Left ventricle myocardium inferior (tissue), 1 donor: ENCODE measurements around the gene PHYKPL. TPM values are rescaled to one million over a fixed set of nuclear protein-coding genes. Genes with fewer than 3 reads are reported as not detected.
A peak's percentile ranks its signal among the peaks of the same experiment; 100 is the strongest.

ENCODE experiments used
- DNase-seq: peaks from one replicate; pipeline ENCODE4 v3.0.0-alpha.2; 2020
- H3K27ac ChIP-seq: fragments of 200-600 bp; replicated peaks from 2 replicates; pipeline ENCODE4 v1.8.0; 2021
- H3K27me3 ChIP-seq: fragments of 200-600 bp; 2 replicates; pipeline ENCODE4 v1.8.0; 2021; ENCODE audit warnings: low read depth
- H3K36me3 ChIP-seq: fragments of 200-600 bp; 2 replicates; pipeline ENCODE4 v1.8.0; 2021
- H3K4me1 ChIP-seq: fragments of 200-600 bp; 2 replicates; pipeline ENCODE4 v1.8.0; 2021
- H3K4me3 ChIP-seq: fragments of 200-600 bp; 2 replicates; pipeline ENCODE4 v1.8.0; 2021; ENCODE audit warnings: mild to moderate bottlenecking, moderate library complexity
- H3K9me3 ChIP-seq: fragments of 200-600 bp; replicated peaks from 2 replicates; pipeline ENCODE4 v1.8.0; 2021
- CTCF ChIP-seq: fragments of 200-600 bp; IDR thresholded peaks from 2 replicates; pipeline ENCODE4 v1.8.0; 2021; ENCODE audit warnings: antibody characterized with exemption, mild to moderate bottlenecking, borderline replicate concordance
- intact Hi-C: fragments of 100-400 bp; cut with micrococcal nuclease; formaldehyde crosslinking; loops from one replicate; pipeline ENCODE4 v1.11.0; 2022
- total RNA-seq: library from RNA; stranded (reverse); fragmentation: NEBNext Ultra II Directional; extraction: Animal tissue kit (Norgen Biotek cat#: 25700); gene quantifications from one replicate; pipeline ENCODE4 v1.2.1, GENCODE V29; 2021
- donor health status: DM: no; HTN: yes; CAD: no; lungs with severe emphysema.

The PHYKPL gene
- total RNA-seq, 1 donor from 2014 or later = 34.0 TPM

- Histone ChIP-seq H3K27ac (no peak overlapping the region), H3K4me1 (peaks cover 45% of the 10 kb centered on the region), H3K9me3 (peaks cover 4% of the 10 kb centered on the region), H3K36me3 (peaks cover 67% of the 10 kb centered on the region), H3K27me3 (no peaks in the 10 kb centered on the region), H3K4me3 (no peak overlapping the region)
- DNase-seq = peak; percentile 1
- no peak for TF ChIP-seq CTCF
- intact Hi-C loops = no loop called here
Measured at GRCh38 chr5:178228609-178229008, 4.0 kb downstream of the PHYKPL start.

GRCh38 chr5:178227929-178228328 lies 4.7 kb downstream of the PHYKPL start:
- H3K36me3 ChIP-seq = peaks cover 67% of the 10 kb centered on the region
- no peak overlapping the region for H3K27ac ChIP-seq
- no peak for DNase-seq
- H3K27me3 ChIP-seq = no peaks in the 10 kb centered on the region
- no peak for TF ChIP-seq CTCF
- intact Hi-C loops = no loop called here
- peaks cover 4% of the 10 kb centered on the region for H3K9me3 ChIP-seq
- H3K4me1 ChIP-seq = peaks cover 43% of the 10 kb centered on the region
- H3K4me3 ChIP-seq = no peak overlapping the region

GRCh38 chr5:178227138-178227659 lies 5.4 kb downstream of the PHYKPL start:
- no peak for TF ChIP-seq CTCF
- H3K27me3 ChIP-seq = no peaks in the 10 kb centered on the region
- DNase-seq = peak; percentile 5
- no peak overlapping the region for H3K27ac ChIP-seq
- peaks cover 36% of the 10 kb centered on the region for H3K4me1 ChIP-seq
- H3K9me3 ChIP-seq = peaks cover 4% of the 10 kb centered on the region
- intact Hi-C loops = no loop called here
- no peak overlapping the region for H3K4me3 ChIP-seq
- H3K36me3 ChIP-seq = peaks cover 71% of the 10 kb centered on the region

GRCh38 chr5:178225174-178225573 lies 7.4 kb downstream of the PHYKPL start:
- Histone ChIP-seq H3K9me3 (peaks cover 4% of the 10 kb centered on the region), H3K4me1 (peaks cover 16% of the 10 kb centered on the region), H3K27ac (no peak overlapping the region), H3K27me3 (no peaks in the 10 kb centered on the region), H3K4me3 (no peak overlapping the region), H3K36me3 (peaks cover 78% of the 10 kb centered on the region)
- DNase-seq = peak; percentile 7
- no peak for TF ChIP-seq CTCF
- intact Hi-C loops = no loop called here

GRCh38 chr5:178224403-178224802 lies 8.2 kb downstream of the PHYKPL start:
- intact Hi-C loops = no loop called here
- Histone ChIP-seq H3K4me1 (peaks cover 8% of the 10 kb centered on the region), H3K27ac (no peak overlapping the region), H3K4me3 (no peak overlapping the region), H3K9me3 (peaks cover 4% of the 10 kb centered on the region), H3K36me3 (peaks cover 78% of the 10 kb centered on the region), H3K27me3 (no peaks in the 10 kb centered on the region)
- no peak for TF ChIP-seq CTCF
- peak; percentile 9 for DNase-seq
